ENCODE results near the gene MRPL46.

Gene MRPL46

DNA sequence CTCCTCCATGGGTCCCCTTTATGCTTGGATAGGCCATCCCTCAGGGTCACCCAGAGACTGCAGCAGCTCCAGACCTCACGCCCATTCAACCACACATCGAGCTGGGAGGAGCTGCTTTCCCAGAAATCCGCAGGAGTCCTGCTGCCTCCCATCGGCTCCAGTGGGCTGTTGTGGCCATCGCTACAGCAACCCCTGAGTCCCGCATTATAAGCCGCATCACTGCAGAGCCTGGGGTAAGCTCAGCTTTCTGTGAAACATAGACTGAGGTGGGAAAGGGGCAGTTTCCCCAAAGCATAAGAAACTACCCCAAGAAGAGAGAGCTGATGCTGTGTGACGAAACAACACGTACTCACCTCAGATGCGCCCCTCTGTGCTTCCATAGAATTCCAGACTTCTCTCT is 35.7 kb downstream of the MRPL46 start:
- Mint-ChIP-seq H3K27ac (no peak overlapping the region), H3K4me3 (no peak overlapping the region), H3K36me3 (ENCODE audit: low read depth) (no peaks in the 10 kb centered on the region), H3K9me3 (no peaks in the 10 kb centered on the region), H3K4me1 (no peaks in the 10 kb centered on the region), H3K27me3 (ENCODE audit: low read depth) (peaks cover 36% of the 10 kb centered on the region)
- TF ChIP-seq, protein P1, sequence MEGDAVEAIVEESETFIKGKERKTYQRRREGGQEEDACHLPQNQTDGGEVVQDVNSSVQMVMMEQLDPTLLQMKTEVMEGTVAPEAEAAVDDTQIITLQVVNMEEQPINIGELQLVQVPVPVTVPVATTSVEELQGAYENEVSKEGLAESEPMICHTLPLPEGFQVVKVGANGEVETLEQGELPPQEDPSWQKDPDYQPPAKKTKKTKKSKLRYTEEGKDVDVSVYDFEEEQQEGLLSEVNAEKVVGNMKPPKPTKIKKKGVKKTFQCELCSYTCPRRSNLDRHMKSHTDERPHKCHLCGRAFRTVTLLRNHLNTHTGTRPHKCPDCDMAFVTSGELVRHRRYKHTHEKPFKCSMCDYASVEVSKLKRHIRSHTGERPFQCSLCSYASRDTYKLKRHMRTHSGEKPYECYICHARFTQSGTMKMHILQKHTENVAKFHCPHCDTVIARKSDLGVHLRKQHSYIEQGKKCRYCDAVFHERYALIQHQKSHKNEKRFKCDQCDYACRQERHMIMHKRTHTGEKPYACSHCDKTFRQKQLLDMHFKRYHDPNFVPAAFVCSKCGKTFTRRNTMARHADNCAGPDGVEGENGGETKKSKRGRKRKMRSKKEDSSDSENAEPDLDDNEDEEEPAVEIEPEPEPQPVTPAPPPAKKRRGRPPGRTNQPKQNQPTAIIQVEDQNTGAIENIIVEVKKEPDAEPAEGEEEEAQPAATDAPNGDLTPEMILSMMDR (IDR thresholded peaks at IDR 0.05; ENCODE audit: unreplicated experiment in 3 of 3): no peak

DNA sequence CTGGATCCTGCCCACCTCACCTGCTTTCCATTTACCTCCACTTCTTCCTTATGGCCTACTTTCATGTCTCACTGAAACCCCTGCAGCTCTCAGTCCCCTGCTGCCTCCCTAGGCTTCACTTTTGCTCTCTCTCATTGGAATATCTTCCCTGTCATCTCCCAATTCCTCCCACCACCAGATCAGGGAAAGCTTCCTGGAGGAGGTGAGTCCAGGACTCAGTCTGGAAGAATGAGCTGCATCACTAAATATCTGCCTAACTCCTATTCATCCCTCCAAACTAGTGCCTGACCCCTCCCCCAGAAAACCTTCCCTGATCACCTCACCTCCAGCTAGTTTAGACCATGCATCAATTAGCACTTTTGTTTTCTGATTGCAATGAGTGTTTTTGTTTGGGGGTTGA is 37.1 kb downstream of the MRPL46 start:
- Mint-ChIP-seq H3K27me3 (ENCODE audit: low read depth) (peaks cover 35% of the 10 kb centered on the region), H3K9me3 (no peaks in the 10 kb centered on the region), H3K4me1 (no peaks in the 10 kb centered on the region), H3K4me3 (no peak overlapping the region), H3K27ac (no peak overlapping the region), H3K36me3 (ENCODE audit: low read depth) (no peaks in the 10 kb centered on the region)
- TF ChIP-seq, protein P1 (IDR thresholded peaks at IDR 0.05; ENCODE audit: unreplicated experiment in 3 of 3): no peak

DNA sequence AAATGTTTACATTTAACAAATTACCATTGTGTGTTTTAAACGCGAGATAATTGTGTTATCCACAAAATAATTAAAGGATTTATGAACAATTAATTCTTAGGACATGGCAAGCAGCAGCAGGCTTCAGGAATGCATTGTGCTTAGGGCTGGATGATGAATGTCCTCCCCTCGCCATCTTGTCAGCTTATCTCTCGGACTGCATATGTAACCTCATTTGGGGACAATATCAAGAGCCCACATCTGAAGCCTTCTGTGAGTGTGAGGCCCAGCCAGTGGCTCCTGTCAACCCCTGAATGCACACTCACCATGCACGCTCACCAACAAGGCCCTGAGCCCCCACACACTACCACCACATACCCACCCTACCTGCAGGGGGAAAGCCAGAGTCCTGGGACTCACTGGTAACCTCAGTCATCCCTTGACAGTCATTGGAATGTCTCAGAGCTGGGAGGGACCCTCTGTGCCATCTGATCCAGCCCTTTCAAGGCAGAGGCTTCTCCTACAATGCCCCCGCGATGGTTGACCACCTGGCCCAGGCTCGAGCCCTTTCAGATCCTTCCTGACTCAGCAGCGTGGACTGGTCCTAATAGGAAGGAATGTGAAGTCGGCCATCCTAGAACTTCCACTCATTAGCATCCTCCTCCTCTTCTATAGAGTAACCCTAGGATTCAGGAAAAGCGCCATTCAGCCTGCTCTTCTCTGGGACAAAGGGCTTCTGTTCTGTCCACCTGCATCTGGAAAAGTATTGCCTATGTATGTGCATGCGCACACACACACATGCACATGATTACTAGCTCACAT is 38.2 kb downstream of the MRPL46 start:
- no peaks in the 10 kb centered on the region for H3K4me1 Mint-ChIP-seq
- H3K36me3 Mint-ChIP-seq (ENCODE audit: low read depth): no peaks in the 10 kb centered on the region
- no peak overlapping the region for H3K27ac Mint-ChIP-seq
- peaks cover 38% of the 10 kb centered on the region for H3K27me3 Mint-ChIP-seq (ENCODE audit: low read depth)
- TF ChIP-seq, protein P1 (IDR thresholded peaks at IDR 0.05; ENCODE audit: unreplicated experiment in 3 of 3): no peak
- H3K9me3 Mint-ChIP-seq: no peaks in the 10 kb centered on the region
- H3K4me3 Mint-ChIP-seq: no peak overlapping the region

DNA sequence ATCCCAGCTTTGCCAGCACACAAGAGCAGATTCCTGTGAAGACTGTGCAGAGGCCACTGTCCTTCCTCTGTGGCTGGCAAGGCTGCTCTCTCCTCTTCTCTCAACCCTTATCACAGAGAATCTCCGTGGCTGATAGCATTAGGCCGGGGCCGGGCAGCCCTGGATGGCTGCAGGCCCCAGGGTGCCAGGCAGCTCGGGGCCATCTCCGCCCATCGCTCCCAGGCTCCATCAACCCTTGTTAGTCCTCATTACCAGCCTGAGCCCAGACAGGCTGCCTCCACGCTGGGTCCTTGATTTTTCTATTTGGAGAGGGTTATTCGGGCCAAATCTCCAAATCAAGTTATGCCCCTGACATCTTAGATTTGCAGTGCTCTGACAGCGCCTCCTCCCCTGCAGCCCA is 39.1 kb downstream of the MRPL46 start:
- no peaks in the 10 kb centered on the region for H3K9me3 Mint-ChIP-seq
- no peaks in the 10 kb centered on the region for H3K4me1 Mint-ChIP-seq
- TF ChIP-seq, protein P1 (IDR thresholded peaks at IDR 0.05; ENCODE audit: unreplicated experiment in 3 of 3): no peak
- H3K27me3 Mint-ChIP-seq (ENCODE audit: low read depth): peaks cover 32% of the 10 kb centered on the region
- no peak overlapping the region for H3K4me3 Mint-ChIP-seq
- H3K36me3 Mint-ChIP-seq (ENCODE audit: low read depth): no peaks in the 10 kb centered on the region
- no peak overlapping the region for H3K27ac Mint-ChIP-seq

DNA sequence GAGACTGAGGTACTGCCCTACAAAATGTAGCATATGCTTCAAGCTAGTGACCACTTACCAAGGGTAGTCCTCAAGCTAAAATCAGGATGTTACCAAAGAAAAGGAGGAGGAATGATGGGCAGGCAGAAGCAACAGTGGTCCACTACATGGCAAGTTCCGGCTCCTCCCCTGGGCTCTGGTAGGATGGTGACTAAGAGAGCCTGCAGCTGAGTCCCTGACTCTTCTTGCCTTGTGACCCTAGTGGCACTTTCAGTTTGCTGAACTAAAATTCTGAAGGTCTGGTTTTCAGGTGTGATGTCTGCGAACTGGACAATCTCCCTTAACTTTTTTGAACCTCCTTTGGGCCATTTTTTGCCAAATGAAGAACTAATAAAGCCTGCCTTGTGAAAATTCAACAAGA is 40.9 kb downstream of the MRPL46 start:
- Mint-ChIP-seq H3K4me3 (no peak overlapping the region), H3K9me3 (no peaks in the 10 kb centered on the region)

More for the DNA sequence above, 40.9 kb downstream of the MRPL46 start:
- Mint-ChIP-seq H3K4me1 (no peaks in the 10 kb centered on the region), H3K27ac (no peak overlapping the region), H3K27me3 (ENCODE audit: low read depth) (peaks cover 32% of the 10 kb centered on the region), H3K36me3 (ENCODE audit: low read depth) (no peaks in the 10 kb centered on the region)
- TF ChIP-seq, protein P1 (IDR thresholded peaks at IDR 0.05; ENCODE audit: unreplicated experiment in 3 of 3): no peak

All from nephron (organoid).